Stomach (tissue), 9 donors: ENCODE measurements around the gene CSAD. TPM values are rescaled to one million over a fixed set of nuclear protein-coding genes. Genes with fewer than 3 reads are reported as not detected.

ENCODE experiments used
- DNase-seq, 2 donors: peaks; one replicate each; pipeline versions ENCODE4 v3.0.0 to v3.0.0-alpha.2; 2013 to 2019
- H3K27ac ChIP-seq, 5 donors: fragments of 200-600 bp in 4 of 5; sonication (generic) in 4 of 5; one replicate each; pipeline ENCODE4 v1.5.1; 2013 to 2019; ENCODE audit warnings: mild to moderate bottlenecking in 1 of 5, moderate library complexity in 1 of 5
- H3K27me3 ChIP-seq, 3 donors: fragments of 200-600 bp; sonication (generic); one replicate each; pipeline ENCODE4 v1.5.1; 2017 to 2019; ENCODE audit warnings: mixed run types in 1 of 3
- H3K36me3 ChIP-seq, 4 donors: fragments of 200-600 bp; sonication (generic); 1 replicate in 3 of 4; 2 replicates in 1 of 4; pipeline ENCODE4 v1.5.1; 2016 to 2019
- H3K4me1 ChIP-seq, 4 donors: fragments of 200-600 bp; sonication (generic); one replicate each; pipeline ENCODE4 v1.5.1; 2016 to 2019
- H3K4me3 ChIP-seq, 4 donors: fragments of 200-600 bp; sonication (generic) in 3 of 4; one replicate each; pipeline ENCODE4 v1.5.1; 2016 to 2019; ENCODE audit warnings: mild to moderate bottlenecking in 1 of 4
- H3K9me3 ChIP-seq, 4 donors: fragments of 200-600 bp; sonication (generic); one replicate each; pipeline ENCODE4 v1.5.1; 2016 to 2019
- CTCF ChIP-seq, 7 experiments: fragments of 450-650 bp in 4 of 7; fragments of 200-600 bp in 3 of 7; sonication (generic) in 3 of 7; IDR thresholded peaks; one replicate each; pipeline ENCODE4 v1.5.1; 2016 to 2019; ENCODE audit warnings: antibody characterized with exemption in 7 of 7, control low read depth in 2 of 7, mild to moderate bottlenecking in 1 of 7
- EP300 ChIP-seq: sonication (generic); formaldehyde crosslinking; IDR thresholded peaks from one replicate; pipeline ENCODE4 v1.6.1; 2017; ENCODE audit warnings: antibody characterized with exemption
- POLR2A ChIP-seq, 4 donors: fragments of 450-650 bp; IDR thresholded peaks; one replicate each; pipeline ENCODE4 v1.6.1; 2016; ENCODE audit warnings: antibody characterized with exemption in 4 of 4, control low read depth in 2 of 4, mild to moderate bottlenecking in 1 of 4, moderate library complexity in 1 of 4
- POLR2AphosphoS5 ChIP-seq, 3 donors: sonication (generic); formaldehyde crosslinking; IDR thresholded peaks; one replicate each; pipeline ENCODE4 v1.6.1; 2016; ENCODE audit warnings: antibody characterized with exemption in 3 of 3
- WGBS, 5 donors: extraction: QIAGEN DNeasy Blood & Tissue Kit in 3 of 5; methylation state at CpG; one replicate each; pipeline versions ENCODE4 v1.1.5 to v1.1.7; 2013 to 2018; 5-methylcytosine and 5-hydroxymethylcytosine counted together
- intact Hi-C: fragments of 100-400 bp; cut with DNase I; formaldehyde crosslinking; loops from one replicate; pipeline ENCODE4 v1.15.1; 2023; ENCODE audit warnings: low total_unique reads
- polyA plus RNA-seq, 3 donors: library from polyadenylated mRNA; stranded (reverse); fragments of 200-250 nt; gene quantifications; one replicate each; pipeline ENCODE4 v1.2.3, GENCODE V29; 2013
- total RNA-seq, 5 donors: library from RNA; depleted of rRNA; stranded (reverse); fragments of >200 nt; gene quantifications; one replicate each; pipeline versions ENCODE4 v1.1.0 to v1.2.3, GENCODE V29; 2014 to 2016
- donor health status: healthy with polysubstance abuse.
- donor health status: Bipolar disorder and iron deficiency.
- donor health status: healthy.

The CSAD gene
- total and polyA plus RNA-seq, 8 donors: 4.6 to 334 (median 35.5) TPM

GRCh38 chr12:53152390-53152789 is 28.3 kb downstream of the CSAD start:
- no peaks in the 10 kb centered on the region for H3K9me3 ChIP-seq
- H3K27me3 ChIP-seq: no peaks in the 10 kb centered on the region
- H3K36me3 ChIP-seq: peaks cover 0 to 7% (median 0%) of the 10 kb centered on the region in 4 donors
- DNase-seq: no peak
- no peaks in the 10 kb centered on the region for H3K4me1 ChIP-seq
- no peak overlapping the region for H3K4me3 ChIP-seq
- no peak overlapping the region for H3K27ac ChIP-seq
- TF ChIP-seq POLR2AphosphoS5 (IDR thresholded peaks at IDR 0.05): no peak
- TF ChIP-seq POLR2A (IDR thresholded peaks at IDR 0.05): no peak
- TF ChIP-seq CTCF (IDR thresholded peaks at IDR 0.05): no peak
- no peak for TF ChIP-seq EP300
- intact Hi-C loops: no loop called here

GRCh38 chr12:53151039-53151438 is 29.7 kb downstream of the CSAD start:
- Histone ChIP-seq H3K36me3 (no peaks in the 10 kb centered on the region), H3K27me3 (no peaks in the 10 kb centered on the region), H3K27ac (no peak overlapping the region), H3K4me3 (no peak overlapping the region), H3K9me3 (no peaks in the 10 kb centered on the region), H3K4me1 (no peaks in the 10 kb centered on the region)
- TF ChIP-seq POLR2A (IDR thresholded peaks at IDR 0.05) (no peak), EP300 (no peak), CTCF (IDR thresholded peaks at IDR 0.05) (no peak), POLR2AphosphoS5 (IDR thresholded peaks at IDR 0.05) (no peak)
- no peak for DNase-seq
- WGBS, 5 donors: 78 to 90% (median 81%) methylated on average over 6 of the region's 6 CpGs
- intact Hi-C loops: no loop called here

- no peak for DNase-seq
- WGBS, 5 donors: 89 to 94% (median 92%) methylated on average over 15 of the region's 15 CpGs
- H3K27me3 ChIP-seq: no peaks in the 10 kb centered on the region
- no peaks in the 10 kb centered on the region for H3K9me3 ChIP-seq
- intact Hi-C loops: no loop called here
- no peak for TF ChIP-seq POLR2AphosphoS5 (IDR thresholded peaks at IDR 0.05)
- no peak for TF ChIP-seq EP300
- no peak for TF ChIP-seq POLR2A (IDR thresholded peaks at IDR 0.05)
- no peak for TF ChIP-seq CTCF (IDR thresholded peaks at IDR 0.05)
- no peak overlapping the region for H3K27ac ChIP-seq
- H3K36me3 ChIP-seq: no peaks in the 10 kb centered on the region
- H3K4me1 ChIP-seq: no peaks in the 10 kb centered on the region
- no peak overlapping the region for H3K4me3 ChIP-seq
Observed at GRCh38 chr12:53147653-53148052, 33.1 kb downstream of the CSAD start.

GRCh38 chr12:53147181-53147580 is 33.5 kb downstream of the CSAD start:
- intact Hi-C loops: no loop called here
- 86 to 96% (median 91%) methylated on average over 5 of the region's 5 CpGs for WGBS, 5 donors
- no peaks in the 10 kb centered on the region for H3K27me3 ChIP-seq
- H3K4me1 ChIP-seq: no peaks in the 10 kb centered on the region
- H3K9me3 ChIP-seq: no peaks in the 10 kb centered on the region
- TF ChIP-seq CTCF (IDR thresholded peaks at IDR 0.05): no peak
- TF ChIP-seq POLR2A (IDR thresholded peaks at IDR 0.05): no peak
- TF ChIP-seq EP300: no peak
- TF ChIP-seq POLR2AphosphoS5 (IDR thresholded peaks at IDR 0.05): no peak
- no peak overlapping the region for H3K4me3 ChIP-seq
- no peak for DNase-seq
- no peak overlapping the region for H3K27ac ChIP-seq
- H3K36me3 ChIP-seq: no peaks in the 10 kb centered on the region
